ENCODE measurements around the gene FAM20C.
"Not testable (repeated sequence)": the region's sequence is repeated elsewhere in the genome, so short reads cannot be mapped to it uniquely, and the experiment has no call there.

FAM20C gene

DNA sequence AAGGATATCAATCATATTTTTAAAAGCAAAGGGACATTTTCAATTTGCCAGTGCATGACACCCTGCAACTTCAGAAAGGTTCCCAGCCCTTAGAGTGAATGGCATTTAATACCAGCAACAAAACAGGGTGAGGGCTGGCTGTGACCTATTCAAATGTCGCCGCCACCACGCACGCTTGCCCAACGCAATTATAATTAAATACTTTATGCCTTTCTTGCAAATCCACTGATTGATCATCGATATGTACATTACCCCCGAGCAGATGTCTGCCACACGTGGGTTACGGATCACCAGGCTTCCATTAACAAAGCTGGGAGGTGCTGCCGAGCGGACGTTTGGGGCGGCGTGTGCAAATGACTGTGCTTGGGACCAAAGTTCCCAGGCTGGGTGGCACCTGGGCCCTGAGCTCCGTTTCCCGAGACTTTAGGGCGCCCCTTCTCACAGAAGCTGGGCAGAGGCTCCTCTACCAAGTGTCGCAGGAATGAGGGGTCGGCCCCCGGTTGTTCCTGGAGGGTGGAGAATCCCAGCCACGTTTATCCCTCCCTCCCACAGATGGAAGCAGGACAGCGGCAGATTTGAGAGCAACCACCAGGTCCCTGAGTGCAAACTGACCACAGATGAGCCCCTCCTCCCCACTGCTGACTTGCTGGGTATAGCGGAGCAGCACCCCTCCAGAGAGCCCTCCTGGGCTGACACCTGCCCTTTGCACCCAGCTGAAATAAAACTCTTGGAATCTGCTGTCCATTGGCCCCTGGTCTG, 101.5 kb downstream of the FAM20C start:
- DNase-seq (ENCODE audit: low spot score): no peak

DNA sequence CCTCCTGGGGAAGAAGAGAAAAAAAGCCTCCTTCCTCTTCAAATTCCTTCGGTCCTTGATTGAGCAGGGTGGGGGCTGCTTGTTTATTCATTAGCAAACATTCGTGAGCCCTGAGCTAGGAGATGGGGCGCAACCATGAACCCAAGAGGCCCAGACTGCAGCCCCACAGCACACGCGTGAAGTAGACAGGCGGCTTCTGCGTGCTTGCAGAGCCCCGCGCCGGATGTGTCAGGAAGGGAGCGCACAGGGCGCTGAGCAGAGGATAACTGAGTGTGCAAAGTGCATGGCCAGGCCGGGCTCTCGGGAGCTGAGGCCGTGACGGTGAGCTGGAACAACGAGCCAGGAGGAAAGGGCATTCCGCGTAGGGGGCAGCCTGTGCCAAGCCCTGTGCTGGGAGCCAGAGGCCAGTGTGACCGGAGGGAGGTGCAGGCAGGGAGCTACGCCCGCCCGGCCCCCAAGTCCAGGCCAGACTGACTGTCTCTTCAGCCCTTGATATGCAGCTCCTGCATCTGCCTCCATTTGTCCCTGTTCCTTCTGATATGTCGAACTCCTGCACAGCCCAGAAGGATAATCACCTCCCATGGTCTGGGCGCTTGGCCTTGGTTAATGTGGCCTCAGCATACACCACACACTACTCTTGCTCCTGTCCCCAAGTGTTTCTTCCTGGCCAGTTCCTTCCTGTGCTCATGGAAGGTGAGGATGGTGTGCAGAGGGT, 102.2 kb downstream of the FAM20C start:
- DNase-seq (ENCODE audit: low spot score): no peak

DNA sequence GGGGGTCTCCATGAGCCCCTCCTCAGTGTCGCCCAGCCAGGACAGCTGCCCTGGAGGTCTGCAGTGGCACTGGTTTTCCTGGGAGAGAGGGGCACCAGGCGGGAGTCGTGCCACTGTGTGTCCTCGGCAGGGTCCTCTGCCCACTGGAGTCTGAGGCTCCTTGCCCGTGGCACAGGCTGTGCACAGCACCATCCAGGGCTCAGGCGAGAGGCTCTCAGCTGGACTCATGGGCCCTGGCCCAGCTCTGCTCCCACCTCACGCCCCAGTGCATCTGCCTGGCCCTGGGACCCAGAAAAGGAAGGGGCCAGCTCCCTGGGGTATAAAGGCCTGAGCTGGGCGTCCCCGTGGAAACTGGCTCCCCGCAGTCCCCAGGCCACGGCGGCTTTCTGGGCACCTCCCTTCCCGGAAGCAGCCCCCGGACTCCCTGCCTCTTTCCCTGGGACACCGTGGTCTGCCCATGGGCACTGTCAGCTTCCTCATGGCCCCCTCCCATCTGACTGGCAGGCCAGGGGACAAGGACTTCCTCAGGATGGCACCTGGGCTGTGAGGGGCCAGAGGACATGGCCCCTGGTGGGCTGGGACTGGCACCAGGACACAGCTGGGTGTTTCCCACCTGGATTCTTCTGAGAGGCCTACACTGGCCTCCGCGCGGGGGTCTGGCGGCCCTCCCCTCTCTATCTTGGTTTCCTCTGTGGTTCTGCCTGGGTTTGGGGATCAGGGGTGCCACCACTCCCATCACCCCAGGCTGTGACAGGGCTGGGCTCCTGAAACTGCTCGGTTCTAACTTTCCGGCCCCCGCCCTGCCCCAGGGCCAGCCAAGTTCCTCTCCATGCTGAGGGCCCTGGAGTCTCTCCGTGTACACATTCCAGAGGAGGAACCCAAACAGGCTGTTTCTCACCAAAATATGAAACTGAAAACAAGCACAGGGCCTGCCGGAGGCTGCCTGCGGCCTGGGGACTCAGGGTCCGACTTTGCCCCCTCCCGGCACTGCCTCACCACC, 103.1 kb downstream of the FAM20C start:
- DNase-seq (ENCODE audit: low spot score): no peak

DNA sequence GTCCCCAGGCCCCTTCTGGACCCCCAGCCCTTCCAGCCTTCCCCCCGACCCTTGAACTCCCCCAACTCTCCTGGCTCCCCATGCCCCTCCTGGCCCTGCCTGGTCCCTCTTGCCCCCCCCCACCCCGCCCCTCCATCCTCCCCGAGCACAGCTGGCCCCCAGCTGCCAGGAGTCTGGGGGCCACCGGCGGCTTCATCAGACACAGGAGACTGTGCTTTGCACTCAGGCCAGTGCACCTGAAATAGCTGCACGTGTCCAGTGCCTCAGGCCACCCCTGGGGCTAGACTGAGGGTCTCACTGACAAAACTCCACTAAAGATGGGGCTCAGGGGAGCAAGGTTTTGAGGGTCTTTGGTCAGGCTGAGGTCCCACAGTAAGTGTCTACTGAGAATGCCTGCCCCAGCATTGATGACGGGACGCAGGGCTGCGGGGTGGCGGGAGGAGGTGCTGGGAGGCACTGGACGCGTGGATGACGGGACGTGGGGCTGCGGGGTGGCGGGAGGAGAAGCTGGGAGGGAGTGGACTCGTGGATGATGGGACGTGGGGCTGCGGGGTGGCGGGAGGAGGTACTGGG, 104.1 kb downstream of the FAM20C start:
- no peak for DNase-seq (ENCODE audit: low spot score)

DNA sequence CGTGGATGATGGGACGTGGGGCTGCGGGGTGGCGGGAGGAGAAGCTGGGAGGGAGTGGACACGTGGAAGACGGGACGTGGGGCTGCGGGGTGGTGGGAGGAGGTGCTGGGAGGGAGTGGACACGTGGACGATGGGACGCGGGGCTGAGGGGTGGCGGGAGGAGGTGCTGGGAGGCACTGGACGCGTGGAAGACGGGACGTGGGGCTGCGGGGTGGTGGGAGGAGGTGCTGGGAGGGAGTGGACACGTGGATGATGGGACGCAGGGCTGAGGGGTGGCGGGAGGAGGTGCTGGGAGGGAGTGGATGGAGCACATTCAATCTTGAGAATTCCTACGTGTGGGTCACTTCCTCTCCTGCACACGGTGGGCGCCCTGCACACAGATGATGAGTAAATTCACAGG, 104.8 kb downstream of the FAM20C start:
- DNase-seq (ENCODE audit: low spot score): not testable (repeated sequence)

DNA sequence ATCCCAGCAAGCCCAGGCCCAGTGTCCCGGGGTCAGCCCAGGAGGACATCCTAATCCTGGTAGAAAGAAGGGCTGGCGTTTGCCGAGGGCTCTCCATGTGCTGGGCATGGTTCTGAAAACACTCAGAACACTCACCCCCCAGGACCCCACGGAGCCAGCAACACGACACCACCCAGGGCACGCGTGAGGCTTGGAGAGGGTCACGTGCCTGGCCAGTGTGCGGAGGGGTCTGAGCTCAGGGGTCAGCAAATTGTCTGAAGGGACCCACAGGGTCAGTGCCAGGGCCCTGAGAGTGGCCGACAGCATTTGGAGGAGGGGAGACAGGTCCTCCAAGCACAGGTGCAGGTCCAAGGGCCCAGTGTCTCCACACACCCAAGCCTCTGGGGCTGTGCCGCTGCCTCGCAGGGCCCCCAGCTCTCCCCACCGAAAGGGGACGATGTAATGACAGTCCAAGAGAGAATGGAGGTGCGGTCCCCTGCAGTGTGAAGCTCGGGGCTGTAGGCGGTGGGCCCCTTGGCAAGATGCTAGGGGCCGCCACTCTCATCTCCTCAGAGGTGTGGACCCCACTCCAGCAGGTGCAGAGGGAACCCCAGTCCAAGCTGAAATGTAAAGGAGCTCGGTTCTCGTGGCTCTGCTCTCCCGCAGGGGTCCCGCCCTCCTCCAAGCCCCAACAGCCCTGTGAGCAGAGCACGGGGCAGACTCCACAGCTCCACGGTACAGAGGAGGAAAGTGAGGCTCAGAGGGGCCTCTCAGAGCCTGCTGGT, 105.4 kb downstream of the FAM20C start:
- no peak for DNase-seq (ENCODE audit: low spot score)

DNA sequence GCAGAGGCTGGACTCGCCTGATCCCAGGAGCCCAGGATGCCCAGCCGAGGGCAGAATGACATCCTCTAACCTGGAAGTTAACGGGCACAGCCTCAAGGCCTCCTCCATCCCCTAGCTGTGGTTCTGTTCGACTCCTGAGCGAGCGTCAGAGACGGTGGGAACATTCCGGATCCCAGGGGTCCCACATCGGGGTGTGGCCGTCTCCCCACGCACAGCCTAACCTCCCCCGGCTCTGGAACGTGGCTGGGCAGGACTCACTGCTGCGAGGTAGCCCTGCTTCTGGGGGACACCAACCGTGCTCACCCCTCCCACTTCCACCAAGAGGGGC, 106.0 kb downstream of the FAM20C start:
- no peak for DNase-seq (ENCODE audit: low spot score)

DNA sequence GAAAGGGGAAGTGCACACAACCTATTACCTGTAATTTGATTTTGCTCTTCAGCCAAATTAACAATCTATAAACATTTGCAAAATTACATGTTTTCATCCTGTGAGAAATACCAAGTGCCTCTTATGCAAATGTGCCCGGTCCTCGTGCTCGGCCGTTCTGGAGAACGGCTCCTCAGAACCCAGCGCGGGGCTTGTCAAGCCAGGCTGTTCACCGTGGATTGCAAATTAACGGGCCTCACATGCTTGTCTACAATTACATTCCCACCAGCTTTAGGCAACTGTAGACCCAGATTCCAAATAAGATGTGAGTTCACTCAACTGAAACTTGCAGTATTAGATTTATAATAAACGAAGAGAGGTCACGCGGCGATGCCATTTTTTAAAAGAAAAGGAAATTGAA, 106.4 kb downstream of the FAM20C start:
- no peak for DNase-seq (ENCODE audit: low spot score)

DNA sequence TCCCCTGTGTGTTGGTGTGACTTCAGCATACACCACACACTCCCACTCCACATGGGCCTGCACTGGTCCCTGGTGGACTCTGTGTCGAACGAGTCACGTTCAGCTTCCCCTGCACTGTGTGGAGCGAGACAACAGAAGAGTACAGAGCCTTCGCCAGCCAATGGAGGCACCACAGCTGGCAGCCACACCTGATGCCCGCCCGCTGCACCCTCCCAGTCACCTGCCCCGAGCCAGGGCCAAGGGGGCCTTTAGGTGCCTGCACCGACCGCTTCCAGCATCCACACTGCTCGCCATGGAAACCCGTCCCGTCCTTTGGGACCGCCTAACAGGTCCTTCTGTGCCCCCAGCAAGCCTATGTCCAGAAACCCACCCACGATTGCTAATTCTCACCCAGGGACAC, 106.8 kb downstream of the FAM20C start:
- no peak for DNase-seq (ENCODE audit: low spot score)

DNA sequence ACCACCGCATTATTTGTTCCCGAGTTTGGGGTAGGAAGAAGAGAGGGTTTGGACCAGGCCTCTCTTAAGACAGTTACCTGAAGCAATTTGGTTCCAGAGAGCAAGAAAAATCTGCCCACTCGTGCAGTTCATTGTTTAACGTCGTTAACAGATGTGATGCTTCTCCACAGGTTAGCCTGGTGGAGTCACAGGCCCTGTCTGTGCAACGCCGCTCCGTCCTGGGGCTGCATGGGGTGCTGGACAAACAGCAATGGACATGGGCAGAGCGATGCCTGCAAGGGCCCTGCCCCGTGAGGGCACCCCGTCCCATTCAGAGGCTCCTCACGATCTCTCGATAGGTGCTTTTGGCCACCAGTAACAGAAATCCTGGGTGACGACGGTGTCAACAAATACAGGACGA, 107.3 kb downstream of the FAM20C start:
- no peak for DNase-seq (ENCODE audit: low spot score)

DNA sequence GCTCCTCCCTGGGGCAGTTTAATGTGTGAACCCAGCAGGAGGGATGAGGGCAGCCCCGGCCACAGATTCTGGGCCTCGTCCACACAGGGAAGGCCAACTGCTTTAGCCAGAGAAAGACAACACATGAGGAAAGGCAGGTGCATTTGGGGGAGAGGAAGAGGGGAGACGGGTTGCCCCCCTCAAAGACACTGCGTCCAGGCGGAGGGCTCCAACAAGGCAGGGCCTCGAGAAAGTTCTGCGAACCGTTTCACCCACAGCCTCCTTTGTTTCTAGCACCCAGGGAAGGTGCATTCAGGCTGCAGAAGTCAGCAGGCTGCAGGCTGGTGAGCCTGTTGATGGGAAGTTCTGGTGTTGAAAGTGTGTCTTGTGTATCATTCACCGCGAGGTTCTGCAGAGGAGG, 107.7 kb downstream of the FAM20C start:
- no peak for DNase-seq (ENCODE audit: low spot score)

DNA sequence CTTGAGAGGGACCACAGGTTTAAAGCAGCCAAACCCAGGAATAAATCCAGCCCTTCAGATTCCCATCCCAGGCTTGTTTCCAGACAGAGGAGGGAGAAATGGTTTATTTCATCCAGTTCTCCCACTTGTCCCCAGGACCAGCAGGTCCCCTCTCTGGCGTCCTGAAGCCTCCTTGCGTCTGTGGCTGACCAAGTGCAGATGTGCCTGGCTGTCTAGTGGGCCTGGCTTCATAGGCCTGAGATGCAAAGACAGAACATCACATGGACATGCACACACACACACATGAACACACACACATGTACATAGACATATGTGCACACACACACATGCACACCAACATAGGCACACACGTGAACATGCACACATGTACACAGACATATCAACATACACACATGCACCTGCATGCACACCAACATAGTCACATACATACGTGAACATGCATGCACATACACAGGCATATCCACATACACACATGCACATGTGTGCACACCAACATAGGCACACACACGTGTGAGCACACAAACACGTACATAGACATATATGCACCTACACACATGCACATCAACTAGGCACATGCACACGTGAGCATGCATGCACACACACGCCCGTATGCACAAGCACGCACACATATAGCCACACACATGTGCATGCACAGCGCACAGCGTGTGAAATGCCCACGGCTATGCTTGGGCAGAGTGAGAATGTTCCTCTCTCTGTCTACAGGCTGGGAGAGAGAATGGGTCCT, 108.3 kb downstream of the FAM20C start:
- DNase-seq (ENCODE audit: low spot score): no peak

DNA sequence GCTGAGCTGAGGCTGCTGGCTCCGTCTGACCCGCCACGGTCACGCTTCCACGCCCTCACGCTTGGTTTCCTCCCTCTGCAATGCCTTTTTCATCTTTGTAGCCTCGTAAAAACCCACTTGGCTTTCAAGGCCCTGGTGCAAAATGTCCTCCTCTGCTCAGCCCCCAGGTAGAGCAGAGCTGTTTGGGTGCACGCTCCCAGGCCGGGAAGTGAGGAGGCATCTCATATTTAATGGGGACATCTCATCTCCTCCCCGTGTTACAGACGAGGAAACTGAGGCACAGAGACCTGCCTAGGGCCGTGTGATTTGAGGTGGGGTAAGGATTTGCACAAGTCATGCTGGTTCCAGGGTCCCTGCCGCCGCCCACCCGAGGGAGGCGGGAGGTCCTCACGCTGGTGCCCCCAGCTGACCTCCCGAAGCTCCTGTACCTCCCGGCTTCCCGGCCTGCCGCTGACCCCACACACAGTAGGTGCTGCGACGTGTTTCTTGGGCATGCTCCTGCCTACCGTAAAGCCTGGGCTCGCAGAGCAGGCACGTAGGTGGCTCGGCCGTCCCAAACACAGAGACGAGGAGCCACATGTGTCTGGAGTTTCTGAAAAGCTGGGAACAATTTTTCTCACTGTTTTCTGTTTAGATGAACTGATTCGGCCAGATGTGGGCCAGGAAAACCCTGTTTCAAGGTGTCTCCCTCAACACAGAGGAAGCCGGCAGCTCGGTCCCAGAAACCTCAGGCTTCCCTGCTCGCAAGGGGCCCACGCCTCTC, 109.1 kb downstream of the FAM20C start:
- DNase-seq (ENCODE audit: low spot score): no peak

DNA sequence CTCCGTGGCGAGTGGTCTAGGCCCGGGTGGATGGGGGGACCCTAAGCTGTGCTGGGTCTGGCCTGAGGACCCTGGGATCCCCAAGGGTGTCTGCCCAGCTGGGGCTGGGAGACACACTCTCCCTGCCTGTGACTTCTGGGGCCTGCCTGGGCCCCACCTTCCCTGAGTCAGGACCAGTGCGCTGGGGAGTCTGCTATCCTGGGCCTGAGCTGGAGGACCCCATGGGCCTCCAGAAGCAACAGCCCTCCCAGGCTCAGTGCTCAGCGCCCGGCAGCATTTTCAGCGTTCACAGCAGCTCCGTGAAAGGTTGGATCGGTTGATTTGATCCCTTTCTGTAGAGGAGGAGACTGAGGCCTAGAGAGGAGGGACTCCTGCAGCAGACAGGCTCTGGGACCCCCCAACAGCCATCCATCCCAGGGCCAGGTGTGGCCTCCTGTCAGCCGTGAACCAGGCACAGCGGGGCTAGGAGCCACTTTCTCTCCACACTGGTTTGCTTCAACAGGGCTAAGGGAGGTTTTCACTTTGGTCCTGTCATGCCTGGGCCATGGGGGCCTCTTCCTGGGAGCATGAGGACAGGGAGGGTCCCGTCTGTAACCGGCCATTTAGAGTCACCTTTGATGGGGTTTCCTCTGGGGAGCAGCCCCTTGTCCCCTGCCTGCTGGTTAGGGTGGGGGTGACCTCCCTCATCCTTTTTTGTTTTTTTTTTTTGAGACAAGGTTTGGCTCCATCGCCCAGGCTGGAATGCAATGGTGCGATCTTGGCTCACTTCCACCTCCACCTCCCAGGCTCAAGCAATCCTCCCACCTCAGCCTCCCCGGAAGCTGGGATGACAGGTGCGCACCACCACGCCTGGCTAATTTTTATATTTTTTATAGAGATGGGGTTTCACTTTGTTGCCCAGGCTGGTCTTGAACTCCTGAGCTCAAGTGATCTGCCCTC, 110.0 kb downstream of the FAM20C start:
- no peak for DNase-seq (ENCODE audit: low spot score)

DNA sequence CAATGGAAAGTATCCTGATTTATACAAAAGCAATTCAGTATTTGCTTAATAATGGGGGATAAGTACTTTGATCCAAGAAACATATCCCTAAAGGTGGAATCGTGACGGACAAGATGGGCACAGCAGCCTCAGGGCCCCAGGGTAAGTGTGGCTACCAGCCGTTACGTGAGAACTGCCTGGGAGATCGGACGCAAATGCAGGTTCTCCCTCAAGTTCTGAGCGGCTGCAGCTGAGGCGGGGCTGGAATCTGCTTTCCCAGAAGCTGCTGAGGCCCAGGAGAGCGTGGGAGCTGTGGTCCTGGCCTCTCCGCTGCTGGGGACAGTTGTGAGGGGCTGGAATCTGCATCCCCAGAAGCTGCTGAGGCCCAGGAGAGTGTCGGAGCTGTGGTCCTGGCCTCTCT, 111.1 kb downstream of the FAM20C start:
- no peak for DNase-seq (ENCODE audit: low spot score)

DNA sequence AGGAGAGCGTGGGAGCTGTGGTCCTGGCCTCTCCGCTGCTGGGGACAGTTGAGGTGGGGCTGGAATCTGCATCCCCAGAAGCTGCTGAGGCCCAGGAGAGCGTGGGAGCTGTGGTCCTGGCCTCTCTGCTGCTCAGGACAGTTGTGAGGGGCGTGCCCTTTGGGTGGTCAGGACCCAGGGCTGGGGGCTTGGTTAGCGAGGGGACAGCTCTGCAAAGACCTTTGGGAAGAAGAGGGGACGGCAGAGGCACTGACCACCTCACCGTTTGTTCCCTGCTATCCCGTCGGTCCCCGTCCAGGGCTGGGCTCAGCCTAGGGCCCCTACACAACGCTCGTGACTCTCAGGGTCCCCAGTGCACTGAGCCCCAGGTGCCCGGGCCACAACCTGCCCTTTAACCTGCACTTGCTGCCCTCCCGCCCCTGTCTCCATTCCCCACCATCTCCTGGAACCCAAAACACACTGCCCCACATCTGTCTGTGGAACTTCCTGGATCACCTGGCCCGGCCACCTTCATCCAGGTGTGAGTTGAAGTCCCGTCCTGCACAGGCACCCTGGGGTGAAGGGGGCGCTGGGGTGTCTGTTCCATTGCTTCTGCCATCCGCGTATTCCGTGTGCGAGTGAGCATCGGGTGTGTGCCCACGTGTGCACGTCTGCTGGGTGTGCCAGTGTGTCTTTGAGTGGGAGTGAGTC, 111.7 kb downstream of the FAM20C start:
- no peak for DNase-seq (ENCODE audit: low spot score)

DNA sequence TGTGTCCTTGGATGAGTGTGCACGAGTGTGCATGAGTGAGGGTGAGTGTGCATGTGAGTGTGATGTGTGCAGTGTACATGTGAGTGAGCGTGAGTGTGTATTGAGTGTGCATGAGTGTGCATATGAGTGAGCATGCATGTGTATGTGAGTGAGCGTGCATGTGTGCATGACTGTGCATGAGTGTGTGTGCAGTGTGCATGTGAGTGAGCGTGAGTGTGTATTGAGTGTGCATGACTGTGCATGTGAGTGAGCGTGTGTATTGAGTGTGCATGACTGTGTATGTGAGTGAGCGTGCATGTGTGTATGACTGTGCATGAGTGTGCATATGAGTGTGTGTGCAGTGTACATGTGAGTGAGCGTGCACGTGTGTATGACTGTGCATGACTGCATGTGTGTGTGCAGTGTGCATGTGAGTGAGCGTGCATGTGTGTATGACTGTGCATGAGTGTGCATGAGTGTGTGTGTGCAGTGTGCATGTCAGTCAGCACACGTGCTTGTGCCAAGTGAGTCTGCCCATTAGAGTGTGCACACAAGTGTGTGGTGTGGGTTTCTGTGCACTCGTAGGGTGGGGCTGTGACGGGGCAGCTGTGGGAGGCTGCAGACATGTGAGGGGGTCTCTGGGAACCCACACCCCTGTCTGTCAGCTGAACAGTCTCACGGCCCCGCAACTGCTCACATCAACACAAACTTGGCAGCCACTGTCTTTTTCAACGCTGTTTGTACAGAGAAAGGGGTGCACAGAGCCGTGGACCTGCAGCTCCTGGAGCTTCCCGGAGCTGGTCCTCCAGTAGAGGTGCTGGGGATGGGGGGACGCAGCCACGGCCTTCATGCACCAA, 112.4 kb downstream of the FAM20C start:
- DNase-seq (ENCODE audit: low spot score): no peak
